Transverse colon (tissue), 3 donors: Measurements from ENCODE around the gene DENND1A.

Experiments
- CTCF ChIP-seq, 5 experiments: fragments of 200-600 bp in 3 of 5; fragments of 450-650 bp in 2 of 5; sonication (generic) in 3 of 5; IDR thresholded peaks; 1 replicate in 2 of 5; 2 replicates in 3 of 5; pipeline ENCODE4 v1.5.1; 2016 to 2017; ENCODE audit warnings: antibody characterized with exemption in 5 of 5, inconsistent platforms in 3 of 5, mild to moderate bottlenecking in 2 of 5, moderate library complexity in 1 of 5
- POLR2A ChIP-seq: fragments of 450-650 bp; IDR thresholded peaks from one replicate; pipeline ENCODE4 v1.6.1; 2016; ENCODE audit warnings: antibody characterized with exemption, mild to moderate bottlenecking, moderate library complexity

- no peak for TF ChIP-seq POLR2A
- no peak for TF ChIP-seq CTCF (IDR thresholded peaks at IDR 0.05)
These were observed 173.3 kb downstream of the DENND1A start for GRCh38 chr9:123756484-123757106.
